Dendritic cell treated with granulocyte-macrophage colony-stimulating factor and Interleukin-4, amounts not matched to agents 40 ng/mL and 50 ng/mL, for 4 days (primary cell): ENCODE results near the gene IL17RC.

ENCODE experiments used
- H3K27ac Mint-ChIP-seq: one replicate; pipeline ENCODE4 v1.8.0; 2022; ENCODE audit warnings: mild to moderate bottlenecking, mixed read lengths
- H3K27me3 Mint-ChIP-seq: one replicate; pipeline ENCODE4 v1.8.0; 2022; ENCODE audit warnings: mild to moderate bottlenecking, mixed read lengths
- H3K36me3 Mint-ChIP-seq: one replicate; pipeline ENCODE4 v1.8.0; 2022; ENCODE audit warnings: low read depth, mixed read lengths
- H3K4me1 Mint-ChIP-seq: one replicate; pipeline ENCODE4 v1.8.0; 2022; ENCODE audit warnings: low read depth, mixed read lengths
- H3K4me3 Mint-ChIP-seq: one replicate; pipeline ENCODE4 v1.8.0; 2022; ENCODE audit warnings: mild to moderate bottlenecking, moderate library complexity, mixed read lengths
- H3K9me3 Mint-ChIP-seq: one replicate; pipeline ENCODE4 v1.8.0; 2022; ENCODE audit warnings: mixed read lengths
- intact Hi-C: fragments of 100-400 bp; cut with micrococcal nuclease; formaldehyde crosslinking; loops from one replicate; pipeline ENCODE4 v1.15.0; 2022

IL17RC gene

DNA sequence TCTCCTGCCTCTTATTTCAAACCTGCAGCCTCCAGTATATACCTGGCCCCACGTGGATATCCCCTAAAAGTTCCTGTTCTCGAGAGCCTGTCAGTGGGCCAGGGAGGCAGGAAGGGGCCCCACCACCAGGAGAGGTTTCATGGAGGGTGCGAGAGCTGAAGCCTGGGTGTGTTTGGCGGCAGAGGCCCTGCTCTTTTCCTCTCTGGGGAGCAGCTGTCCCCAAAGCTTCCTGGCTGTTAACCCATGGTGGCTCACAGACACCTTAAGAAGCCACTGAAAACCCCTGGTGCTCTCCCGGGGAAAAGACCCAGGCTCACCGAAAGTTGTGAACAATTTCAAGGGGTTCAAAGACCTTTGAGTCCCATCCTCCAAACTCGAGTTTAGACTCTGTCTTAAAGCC, 34.2 kb downstream of the IL17RC start:
- peaks cover 24% of the 10 kb centered on the region for H3K27me3 Mint-ChIP-seq
- intact Hi-C loops = no loop called here
- peaks cover 3% of the 10 kb centered on the region for H3K36me3 Mint-ChIP-seq
- no peak overlapping the region for H3K4me3 Mint-ChIP-seq
- no peak overlapping the region for H3K27ac Mint-ChIP-seq
- peaks cover 25% of the 10 kb centered on the region for H3K4me1 Mint-ChIP-seq
- H3K9me3 Mint-ChIP-seq = no peaks in the 10 kb centered on the region

DNA sequence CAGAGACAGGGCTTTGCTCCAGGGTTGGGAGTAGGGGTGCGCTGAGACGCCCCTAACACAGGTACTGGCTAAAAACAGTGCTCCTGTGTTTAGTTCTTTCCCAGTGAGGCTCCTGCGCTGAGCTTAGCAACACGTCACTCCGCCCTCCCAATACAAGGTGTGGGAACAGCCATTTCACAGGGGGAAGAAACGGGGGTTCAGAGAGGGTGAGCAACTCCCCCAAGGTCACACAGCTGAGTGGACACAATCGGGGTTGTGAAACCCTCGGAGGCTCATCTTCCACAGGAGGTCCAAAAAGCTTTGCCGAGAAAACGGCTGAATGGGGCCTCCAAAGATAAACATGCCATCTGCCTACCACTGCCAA, 34.7 kb downstream of the IL17RC start:
- H3K4me1 Mint-ChIP-seq = peaks cover 22% of the 10 kb centered on the region
- H3K4me3 Mint-ChIP-seq = peak overlapping the region; percentile 81
- peaks cover 22% of the 10 kb centered on the region for H3K27me3 Mint-ChIP-seq
- no peaks in the 10 kb centered on the region for H3K9me3 Mint-ChIP-seq
- H3K36me3 Mint-ChIP-seq = no peaks in the 10 kb centered on the region
- no peak overlapping the region for H3K27ac Mint-ChIP-seq
- intact Hi-C loops = no loop called here

DNA sequence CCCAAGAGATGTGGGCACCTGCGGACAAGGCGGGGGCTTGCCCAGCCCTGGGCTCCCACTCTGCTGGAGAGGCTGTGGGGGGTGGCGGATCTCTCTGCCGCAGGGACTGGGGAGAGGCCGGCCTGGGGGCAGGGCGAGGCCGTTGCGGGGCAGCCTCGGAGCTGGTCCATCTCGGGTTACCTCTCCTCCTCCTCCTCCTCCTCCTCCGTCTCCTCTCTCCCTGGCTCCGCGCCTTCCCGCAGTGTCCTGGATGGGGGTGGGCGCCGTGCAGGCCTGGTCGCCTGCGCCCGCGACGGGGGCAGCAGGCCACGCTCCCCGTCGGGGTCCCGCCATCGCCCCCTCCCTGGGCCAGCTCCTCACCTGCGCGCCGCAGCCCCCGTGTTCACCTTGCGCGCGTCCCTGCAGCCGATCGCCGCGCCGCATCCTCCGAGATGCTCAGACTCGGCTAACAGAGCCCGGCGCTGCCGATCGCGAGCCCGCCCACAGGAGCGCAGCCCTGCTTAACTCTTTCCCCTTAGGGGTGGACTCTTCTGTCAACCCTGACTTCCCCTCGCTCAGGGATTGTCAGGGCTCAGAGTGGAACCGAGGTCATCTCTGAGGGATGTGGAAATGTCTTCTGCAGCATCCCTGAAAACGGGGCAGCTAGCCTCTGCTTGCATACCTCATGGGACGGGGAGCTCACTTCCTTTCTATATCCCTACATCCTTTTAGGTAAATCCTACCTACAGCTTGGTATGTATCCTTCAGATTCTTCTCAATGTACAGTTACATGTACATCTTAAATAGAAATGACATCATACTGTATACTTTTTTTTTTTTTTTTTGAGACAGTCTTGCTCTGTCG, 35.3 kb downstream of the IL17RC start, which contains the start of gene PRRT3:
PRRT3 (minus strand) TSS at position 447 of the 844 bp plus-strand sequence. CDS start 2,293 bp downstream, outside the sequence.
- Mint-ChIP-seq H3K27me3 (peaks cover 22% of the 10 kb centered on the region), H3K4me3 (peak within 1 kb of the TSS; percentile 81), H3K4me1 (peaks cover 22% of the 10 kb centered on the region), H3K36me3 (no peaks in the 10 kb centered on the region), H3K9me3 (no peaks in the 10 kb centered on the region), H3K27ac (no peak within 1 kb of the TSS)
- intact Hi-C loops = no loop called here

DNA sequence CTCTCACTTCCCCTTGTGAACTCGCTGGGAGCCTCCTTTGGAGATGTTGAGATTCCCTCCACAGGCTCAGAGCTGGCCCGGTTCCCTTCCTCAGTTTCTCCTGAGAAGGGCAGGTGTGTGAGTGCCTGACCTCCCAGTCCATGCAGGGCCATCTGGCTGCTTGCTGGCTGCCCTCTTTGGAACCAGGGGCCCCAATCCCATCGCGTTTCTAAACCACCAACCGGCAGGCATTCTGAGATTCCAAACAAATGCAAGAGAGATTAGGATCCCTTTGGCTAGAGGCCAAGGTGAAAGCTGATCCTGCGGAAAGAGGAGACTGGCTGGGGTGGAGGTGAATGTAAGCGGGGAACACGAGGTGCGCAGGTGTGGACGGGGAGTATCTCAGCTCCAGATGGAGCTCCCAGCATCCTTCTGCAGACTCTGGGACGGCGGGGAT, 38.2 kb downstream of the IL17RC start:
- Mint-ChIP-seq H3K27ac (no peak overlapping the region), H3K27me3 (peaks cover 22% of the 10 kb centered on the region), H3K9me3 (no peaks in the 10 kb centered on the region), H3K36me3 (no peaks in the 10 kb centered on the region), H3K4me3 (no peak overlapping the region), H3K4me1 (peaks cover 22% of the 10 kb centered on the region)
- intact Hi-C loops = no loop called here

DNA sequence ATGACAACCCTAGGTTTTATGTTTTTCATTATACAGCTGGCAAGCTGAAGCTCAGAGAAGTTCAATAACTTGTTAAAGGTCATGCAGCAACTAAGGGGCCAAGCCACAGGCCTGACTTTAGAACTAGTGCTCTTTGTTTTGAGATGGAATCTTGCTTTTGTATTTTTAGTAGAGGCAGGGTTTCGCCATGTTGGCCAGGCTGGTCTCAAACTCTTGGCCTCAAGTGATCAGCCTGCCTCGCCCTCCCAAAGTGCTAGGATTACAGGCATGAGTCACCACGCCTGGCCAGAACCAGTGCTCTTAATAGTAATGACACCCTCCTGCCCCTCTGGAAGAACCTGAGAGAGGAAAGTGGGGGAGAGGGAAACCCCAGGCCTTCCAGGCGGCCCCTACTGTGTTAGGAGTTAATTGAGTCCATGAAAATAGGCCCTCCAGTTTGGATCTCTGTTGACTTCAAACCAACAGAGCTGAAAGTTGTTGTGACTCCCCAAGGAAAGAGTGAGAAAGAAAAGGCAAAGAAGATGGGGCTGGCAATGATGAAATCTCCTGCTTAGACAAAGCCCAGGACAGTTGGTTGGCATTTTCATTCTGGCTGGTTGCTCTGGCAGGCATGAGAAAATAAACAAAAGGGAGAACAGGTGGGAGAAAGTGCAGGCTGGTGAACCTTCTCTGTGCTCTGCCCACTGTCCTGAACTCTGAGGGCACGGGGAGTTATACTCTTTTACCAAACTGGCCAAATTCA, 38.9 kb downstream of the IL17RC start:
- Mint-ChIP-seq H3K27ac (no peak overlapping the region), H3K4me3 (no peak overlapping the region), H3K4me1 (peaks cover 22% of the 10 kb centered on the region), H3K36me3 (peaks cover 5% of the 10 kb centered on the region), H3K9me3 (no peaks in the 10 kb centered on the region), H3K27me3 (peaks cover 18% of the 10 kb centered on the region)
- intact Hi-C loops = no loop called here

DNA sequence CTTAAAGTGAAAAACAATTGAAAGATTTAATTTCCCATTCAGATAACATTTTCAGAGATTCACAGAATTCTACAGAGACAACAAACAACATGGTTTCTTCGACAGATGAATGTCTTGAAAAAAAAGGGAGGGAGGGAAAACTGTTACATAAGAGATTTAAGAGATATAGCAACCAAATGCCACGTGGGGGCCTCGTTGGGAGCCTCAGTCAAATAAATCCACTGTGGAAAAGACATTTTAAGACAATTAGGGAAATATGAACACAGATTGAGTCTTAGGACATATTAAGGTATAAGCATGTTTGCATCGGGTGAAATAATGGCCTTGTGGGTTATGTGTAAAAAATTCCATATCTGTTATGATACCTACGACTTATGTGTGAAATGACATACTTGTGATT, 40.3 kb downstream of the IL17RC start:
- intact Hi-C loops = no loop called here
- Mint-ChIP-seq H3K27me3 (peaks cover 5% of the 10 kb centered on the region), H3K4me1 (peaks cover 10% of the 10 kb centered on the region), H3K4me3 (no peak overlapping the region), H3K36me3 (peaks cover 19% of the 10 kb centered on the region), H3K9me3 (no peaks in the 10 kb centered on the region), H3K27ac (no peak overlapping the region)

DNA sequence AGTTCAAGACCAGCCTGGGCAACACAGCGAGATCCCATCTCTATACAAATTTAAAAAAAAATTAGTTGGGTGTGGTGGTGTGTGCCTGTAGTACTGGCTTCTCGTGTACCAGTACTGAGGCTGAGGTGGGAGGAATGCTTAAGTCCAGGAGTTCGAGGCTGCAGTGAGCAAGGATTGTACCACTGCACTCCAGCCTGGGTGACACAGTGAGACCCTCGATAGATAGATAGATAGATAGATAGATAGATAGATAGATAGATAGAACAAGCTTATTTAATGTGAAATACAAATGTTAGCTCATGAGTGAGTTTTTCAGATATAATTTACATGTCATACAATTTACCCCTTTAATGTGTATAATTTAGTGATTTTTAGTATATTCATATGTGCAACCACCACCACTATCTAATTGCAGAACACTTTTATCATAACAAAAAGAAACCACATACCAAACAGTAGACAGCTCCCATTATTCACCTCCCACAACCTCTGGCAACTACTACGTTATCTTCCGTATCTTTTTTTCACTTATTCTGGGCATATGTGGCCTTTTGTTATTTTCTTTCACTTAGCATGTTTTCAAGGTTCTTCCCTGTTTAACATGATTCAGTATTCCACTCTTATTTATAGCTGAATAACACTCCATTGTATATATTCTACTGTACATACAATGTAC, 48.4 kb downstream of the IL17RC start:
- Mint-ChIP-seq H3K4me1 (no peaks in the 10 kb centered on the region), H3K27ac (no peak overlapping the region), H3K4me3 (no peak overlapping the region), H3K27me3 (no peaks in the 10 kb centered on the region), H3K9me3 (no peaks in the 10 kb centered on the region), H3K36me3 (peaks cover 98% of the 10 kb centered on the region)
- intact Hi-C loops = no loop called here

DNA sequence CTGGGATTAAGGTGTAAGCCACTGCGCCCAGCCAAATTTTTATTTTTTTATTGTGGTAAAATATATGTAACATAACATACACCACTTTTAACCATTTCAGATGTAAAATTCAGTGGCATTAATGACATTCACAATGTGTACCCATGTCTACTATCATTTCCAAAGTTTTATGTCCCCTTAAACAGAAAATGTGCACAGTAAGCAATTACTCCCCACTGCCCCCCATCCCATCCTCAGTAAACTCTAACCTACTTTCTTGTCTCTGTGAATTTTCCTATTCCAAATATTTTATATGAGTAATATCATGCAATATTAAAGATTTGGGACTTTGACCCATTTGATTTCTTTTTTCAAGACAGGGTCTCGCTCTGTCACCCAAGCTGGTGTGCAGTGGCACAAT, 49.9 kb downstream of the IL17RC start:
- Mint-ChIP-seq H3K27ac (no peak overlapping the region), H3K27me3 (no peaks in the 10 kb centered on the region), H3K36me3 (peaks cover 98% of the 10 kb centered on the region), H3K9me3 (no peaks in the 10 kb centered on the region), H3K4me1 (no peaks in the 10 kb centered on the region), H3K4me3 (no peak overlapping the region)
- intact Hi-C loops = no loop called here

DNA sequence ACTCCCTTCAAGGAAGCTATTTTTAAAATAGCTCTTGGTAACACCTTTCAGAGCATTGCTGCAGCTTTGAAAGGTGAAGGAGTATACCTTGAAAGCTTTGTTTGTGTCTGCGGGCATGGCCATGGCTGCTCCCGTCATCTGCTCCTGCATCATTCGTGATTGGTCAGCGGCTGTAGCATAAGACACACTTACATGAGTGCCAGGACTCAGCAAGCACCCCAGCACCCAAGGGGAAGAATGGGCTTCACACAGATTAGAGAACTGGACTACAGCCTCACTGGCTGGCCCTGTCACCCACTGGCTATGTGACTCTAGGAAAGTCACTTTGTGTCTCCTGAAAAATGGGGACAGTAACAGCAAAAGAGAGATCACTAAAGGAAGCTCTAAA, 52.7 kb downstream of the IL17RC start:
- intact Hi-C loops = no loop called here
- Mint-ChIP-seq H3K27me3 (no peaks in the 10 kb centered on the region), H3K9me3 (no peaks in the 10 kb centered on the region), H3K4me3 (no peak overlapping the region), H3K27ac (no peak overlapping the region), H3K36me3 (peaks cover 100% of the 10 kb centered on the region), H3K4me1 (no peaks in the 10 kb centered on the region)

DNA sequence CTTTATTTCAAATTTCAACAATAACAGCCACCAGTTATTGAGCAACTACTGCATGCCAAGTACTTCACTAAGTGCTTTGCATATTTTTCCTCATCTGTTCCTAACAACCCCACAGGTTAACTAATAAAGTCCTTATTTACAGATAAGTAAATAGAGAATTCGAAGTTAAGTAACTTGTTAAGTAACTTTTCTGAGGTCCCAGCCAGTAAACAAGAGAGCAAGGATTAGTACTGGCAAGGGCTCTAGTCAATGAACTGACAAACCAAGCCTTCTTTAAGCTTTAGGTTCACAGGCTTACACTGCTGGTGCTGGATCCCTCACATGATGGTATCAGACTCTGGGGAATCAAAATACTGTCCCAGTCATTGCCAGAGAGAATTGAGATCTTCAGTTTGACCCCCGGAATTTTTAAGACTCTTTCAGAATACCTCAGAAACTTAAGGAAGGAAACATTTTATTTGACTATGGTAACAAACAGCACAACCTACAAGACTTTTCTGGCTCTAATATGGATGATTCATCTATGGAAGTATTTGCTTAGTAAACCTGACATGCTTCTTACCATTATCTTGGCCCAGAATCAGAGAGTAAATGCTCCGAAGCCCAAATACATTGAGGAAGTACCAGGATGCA, 53.2 kb downstream of the IL17RC start:
- intact Hi-C loops = no loop called here
- no peaks in the 10 kb centered on the region for H3K27me3 Mint-ChIP-seq
- peaks cover 100% of the 10 kb centered on the region for H3K36me3 Mint-ChIP-seq
- H3K4me3 Mint-ChIP-seq = no peak overlapping the region
- H3K9me3 Mint-ChIP-seq = no peaks in the 10 kb centered on the region
- no peaks in the 10 kb centered on the region for H3K4me1 Mint-ChIP-seq
- no peak overlapping the region for H3K27ac Mint-ChIP-seq

DNA sequence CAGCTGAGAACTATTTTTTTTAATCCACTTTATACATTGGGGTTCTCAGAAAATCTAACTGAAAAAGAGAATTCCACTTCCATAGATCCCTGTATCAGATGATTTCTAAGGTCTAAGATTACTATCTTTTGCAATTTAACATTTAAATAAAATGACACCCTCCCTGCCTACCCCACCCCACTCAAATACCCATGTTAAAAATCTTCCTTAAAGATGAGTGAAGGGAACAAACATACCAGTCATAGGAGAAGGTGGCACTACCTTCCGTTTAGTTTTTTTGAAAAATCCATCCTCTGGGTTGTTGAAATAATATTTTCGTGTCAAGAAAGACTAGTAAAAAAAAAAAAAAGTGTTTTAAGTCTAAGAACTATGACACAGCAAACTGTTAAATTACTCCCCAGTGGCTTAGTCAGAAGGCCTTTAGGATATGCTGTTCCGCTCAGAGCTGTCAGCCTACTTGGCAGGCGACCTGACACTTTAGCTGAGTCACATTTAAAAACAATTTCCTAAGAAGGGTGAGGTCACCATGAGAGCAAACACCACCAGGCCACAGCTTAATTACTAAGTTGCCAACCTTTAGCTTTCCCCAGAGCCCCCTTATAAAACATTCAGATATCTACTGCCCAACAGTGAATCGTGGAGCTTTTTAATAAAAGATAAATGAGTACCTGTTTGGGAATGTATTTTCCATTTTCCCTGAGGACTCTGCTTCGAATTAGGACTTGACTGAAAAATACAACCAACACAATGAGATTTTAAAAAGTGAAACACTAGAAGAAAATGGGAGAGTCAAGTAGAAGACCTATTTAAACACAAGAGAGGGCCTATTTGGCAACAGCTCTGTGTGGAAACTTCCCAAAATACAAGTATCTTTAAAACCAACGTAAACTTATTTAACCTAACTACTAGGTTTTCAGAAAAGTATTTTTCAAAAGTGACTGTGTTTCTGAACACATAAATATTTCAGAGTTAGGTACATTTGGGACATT, 60.1 kb downstream of the IL17RC start:
- Mint-ChIP-seq H3K4me3 (peak overlapping the region; percentile 57), H3K27ac (peak overlapping the region; percentile 94), H3K36me3 (peaks cover 73% of the 10 kb centered on the region), H3K4me1 (peaks cover 47% of the 10 kb centered on the region), H3K27me3 (no peaks in the 10 kb centered on the region), H3K9me3 (no peaks in the 10 kb centered on the region)
- intact Hi-C loops = no loop called here

DNA sequence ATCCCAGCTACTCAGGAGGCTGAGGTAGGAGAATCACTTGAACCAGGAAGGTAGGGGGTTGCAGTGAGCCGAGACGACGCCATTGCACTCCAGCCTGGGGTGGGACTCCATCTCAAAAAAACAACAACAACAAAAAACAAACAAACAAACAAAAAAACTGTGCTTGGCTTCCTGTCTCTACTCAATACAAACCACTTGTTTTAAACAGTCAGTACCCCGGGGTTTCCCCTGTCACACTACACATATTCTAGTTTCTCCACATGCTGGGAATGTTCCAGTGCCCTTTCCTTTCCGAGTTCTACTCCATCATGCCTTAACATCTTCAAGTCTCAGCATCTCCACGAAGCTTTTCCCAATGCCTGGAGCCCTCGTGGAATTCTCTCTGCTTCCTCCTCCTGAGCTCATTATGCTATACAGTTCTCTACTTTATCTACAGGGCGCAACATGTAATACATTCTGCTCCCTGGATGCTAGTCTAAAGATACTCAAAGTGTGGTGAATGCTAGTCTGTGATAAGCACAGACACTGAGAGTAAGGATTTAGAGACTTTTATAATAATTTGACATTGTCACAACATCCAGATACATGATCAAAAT, 61.9 kb downstream of the IL17RC start:
- no peaks in the 10 kb centered on the region for H3K27me3 Mint-ChIP-seq
- intact Hi-C loops = no loop called here
- peak overlapping the region; percentile 94 for H3K27ac Mint-ChIP-seq
- peaks cover 57% of the 10 kb centered on the region for H3K4me1 Mint-ChIP-seq
- peaks cover 67% of the 10 kb centered on the region for H3K36me3 Mint-ChIP-seq
- no peaks in the 10 kb centered on the region for H3K9me3 Mint-ChIP-seq
- H3K4me3 Mint-ChIP-seq = no peak overlapping the region
